ENCODE measurements around the gene PSMD8. TPM values are rescaled to one million over a fixed set of nuclear protein-coding genes. Genes with fewer than 3 reads are reported as not detected.

The PSMD8 gene
- total and polyA plus RNA-seq, 2 donors (not counting 3 experiments of a cell fraction or from before 2014, with no cell fraction given) = 203 to 543 TPM

DNA sequence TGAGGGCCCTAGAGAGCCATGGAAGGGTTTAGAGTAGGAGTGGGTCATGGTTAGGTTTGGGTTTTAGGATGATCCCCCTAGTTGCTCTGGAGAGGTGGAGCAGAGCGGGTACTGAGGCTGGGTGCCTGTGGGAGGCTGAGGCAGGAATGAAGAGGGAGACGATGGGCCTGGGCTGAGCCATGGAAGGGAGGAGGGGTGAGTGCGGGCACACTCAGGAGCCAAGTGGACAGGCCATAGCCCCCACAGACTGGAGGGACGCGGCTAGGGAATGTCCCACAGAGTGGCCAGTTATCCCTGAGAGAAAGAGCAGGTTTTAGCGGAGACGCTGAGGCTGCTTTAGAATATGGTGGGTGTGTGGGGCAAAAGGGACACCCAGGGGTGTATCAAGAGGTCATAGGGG lies 44.7 kb upstream of the PSMD8 start:
- ChIA-PET CTCF (interaction anchor here (1.2 to 1.3 kb wide), 2 partner anchors 86 to 427 kb away, joined by 3 to 8 read pairs; no protein-coding TSS in a partner anchor), POLR2A (no interaction called here)
- Histone ChIP-seq H3K79me2 (ENCODE audit: control insufficient read depth, insufficient read depth, low read length) (no peaks in the 10 kb centered on the region), H3K36me3 (ENCODE audit: control insufficient read depth in 2 of 2, extremely low read depth in 1 of 2, insufficient read depth in 2 of 2, low read length in 2 of 2) (peaks cover 0 to 20% of the 10 kb centered on the region in 2 experiments), H2AFZ (ENCODE audit: low read depth, low read length) (no peak overlapping the region), H3K9me1 (replicated peaks; ENCODE audit: control insufficient read depth, extremely low read depth, insufficient read depth, low read length) (no peaks in the 10 kb centered on the region), H3K27me3 (ENCODE audit: control insufficient read depth in 2 of 2, insufficient read depth in 2 of 2, low read length in 2 of 2) (no peaks in the 10 kb centered on the region), H3K27ac (ENCODE audit: insufficient read depth, low read depth, low read length) (no peak overlapping the region), H4K20me1 (replicated peaks; ENCODE audit: control insufficient read depth, extremely low read depth, insufficient read depth, low read length) (no peaks in the 10 kb centered on the region), H3K4me1 (ENCODE audit: control insufficient read depth, extremely low read depth, insufficient read depth, low read length) (no peaks in the 10 kb centered on the region), H3K9ac (replicated peaks; ENCODE audit: extremely low read depth, insufficient read depth, low read length) (no peak overlapping the region), H3K4me2 (ENCODE audit: insufficient read depth, low read length) (no peak overlapping the region), H3K4me3 (replicated peaks in 1 of 3; ENCODE audit: insufficient read depth in 1 of 3, low read depth in 1 of 3, low read length in 3 of 3) (no peak overlapping the region), H3K9me3 (replicated peaks; ENCODE audit: control insufficient read depth, insufficient read depth, low read length) (no peaks in the 10 kb centered on the region)
- dilution Hi-C loops (cut with MboI; ENCODE audit: extremely low pct_ligation_motif_present, low sequenced_read_pairs) (no loop called here), intact Hi-C loops (cut with micrococcal nuclease) (loop anchor here (10.0 kb wide), 1 partner anchor 185 kb away; no protein-coding TSS in a partner anchor)
- no TSS peak for BruUV-seq (replicated peaks)
- FAIRE-seq (no peak), DNase-seq (ENCODE audit: low read depth, low spot score) (no peak)
- TF ChIP-seq EZH2 (IDR thresholded peaks at IDR 0.05; ENCODE audit: borderline replicate concordance, low read depth, low read length, severe bottlenecking) (no peak), MYC (IDR thresholded peaks at IDR 0.05; ENCODE audit: low read depth, low read length) (no peak), CTCF (IDR thresholded peaks at IDR 0.05; ENCODE audit: extremely low read depth in 1 of 2, insufficient read depth in 1 of 2, low read depth in 1 of 2, low read length in 2 of 2) (no peak), MAX (IDR thresholded peaks at IDR 0.05; ENCODE audit: insufficient read depth, insufficient read length) (no peak), POLR2A (IDR thresholded peaks at IDR 0.05; ENCODE audit: low read depth, low read length) (no peak), POLR2AphosphoS5 (IDR thresholded peaks at IDR 0.05; ENCODE audit: insufficient read depth, low read depth, low read length) (no peak), GATA2 (IDR thresholded peaks at IDR 0.05; ENCODE audit: insufficient read depth, insufficient read length, low read depth, low read length) (no peak), JUN (IDR thresholded peaks at IDR 0.05; ENCODE audit: borderline replicate concordance, insufficient read depth, insufficient read length, low read depth) (no peak), FOS (IDR thresholded peaks at IDR 0.05; ENCODE audit: borderline replicate concordance, insufficient read depth, low read length) (no peak)
